ENCODE measurements around the gene LEMD1.

The LEMD1 gene

DNA sequence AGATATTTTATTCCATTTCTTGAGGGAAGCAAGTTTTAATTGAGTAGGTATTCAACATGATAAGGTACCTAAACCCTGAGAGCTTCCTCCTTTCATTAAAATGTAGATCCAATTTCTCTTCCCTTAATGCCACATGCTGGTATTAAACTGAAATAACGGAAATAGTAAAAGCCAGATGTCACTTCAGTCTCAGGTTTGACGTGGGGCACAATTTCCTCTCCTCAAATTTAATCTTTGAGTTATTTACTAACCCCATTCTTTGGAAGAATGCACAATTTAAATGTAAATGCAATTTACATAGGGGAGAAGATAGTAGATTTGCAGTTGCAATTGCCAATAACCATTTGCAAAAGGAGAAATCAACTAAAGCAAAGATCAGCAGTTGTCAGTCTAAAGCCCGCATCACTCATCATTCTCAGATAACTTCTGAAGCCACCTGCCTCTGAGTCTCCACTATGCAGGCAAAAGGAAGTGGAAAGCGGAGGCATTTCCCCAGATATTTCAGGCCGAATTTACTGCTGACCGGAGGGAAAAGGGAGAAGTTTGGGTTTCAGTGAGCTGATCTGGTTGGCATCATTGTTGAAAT, 2.1 kb upstream of the LEMD1 start:
- H2BK5ac ChIP-seq (ENCODE audit: low read length): no peak overlapping the region
- H2BK15ac ChIP-seq (ENCODE audit: low read length): no peak overlapping the region
- no peaks in the 10 kb centered on the region for H3K9me3 ChIP-seq (replicated peaks in 1 of 2; ENCODE audit: control insufficient read depth in 2 of 2, insufficient read depth in 1 of 2, low read depth in 1 of 2, low read length in 2 of 2)
- no peak overlapping the region for H2AFZ ChIP-seq (ENCODE audit: low read length)
- no peak overlapping the region for H3K27ac ChIP-seq (replicated peaks; ENCODE audit: low read length)
- no peak overlapping the region for H3K14ac ChIP-seq (ENCODE audit: low read length)
- H3K4me1 ChIP-seq (ENCODE audit: control insufficient read depth in 2 of 2, insufficient read depth in 1 of 2, low read depth in 1 of 2, low read length in 2 of 2): peaks cover 0 to 8% of the 10 kb centered on the region in 2 donors
- no peak overlapping the region for H3K9ac ChIP-seq (ENCODE audit: low read depth, low read length, poor library complexity)
- WGBS, 2 donors (ENCODE audit: extremely low coverage in 2 of 2, insufficient read length in 2 of 2, insufficient replicate concordance in 1 of 2): no CpG with 5 or more reads among the region's 6 CpGs
- DNase-seq (ENCODE audit: low spot score): no peak
- no peak overlapping the region for H4K91ac ChIP-seq (ENCODE audit: low read depth, low read length, poor library complexity)
- H2BK120ac ChIP-seq (ENCODE audit: low read depth, low read length): no peak overlapping the region
- H3K18ac ChIP-seq (ENCODE audit: low read length): no peak overlapping the region
- no peak overlapping the region for H2AK5ac ChIP-seq (ENCODE audit: low read depth, low read length)
- no peak overlapping the region for H3K4ac ChIP-seq (ENCODE audit: low read length)
- no peak overlapping the region for H2BK12ac ChIP-seq (ENCODE audit: low read length)
- H4K8ac ChIP-seq (ENCODE audit: low read depth, low read length): no peak overlapping the region
- H3K4me2 ChIP-seq (ENCODE audit: insufficient read depth, low read length, poor library complexity, severe bottlenecking): no peak overlapping the region
- H3K36me3 ChIP-seq (replicated peaks in 1 of 2; ENCODE audit: control insufficient read depth in 2 of 2, insufficient read depth in 2 of 2, low read length in 2 of 2): peaks cover 0 to under 1% of the 10 kb centered on the region in 2 donors
- no peak overlapping the region for H3K4me3 ChIP-seq (ENCODE audit: low read length in 2 of 2)
- H3K79me1 ChIP-seq (ENCODE audit: low read depth, low read length): no peaks in the 10 kb centered on the region
- peaks cover 0 to 71% (median 0%) of the 10 kb centered on the region in 3 experiments for H3K27me3 ChIP-seq (ENCODE audit: control insufficient read depth in 3 of 3, insufficient read depth in 3 of 3, low read depth in 1 of 3, low read length in 3 of 3)
- no peak overlapping the region for H3K23ac ChIP-seq (ENCODE audit: low read depth, low read length, poor library complexity)

DNA sequence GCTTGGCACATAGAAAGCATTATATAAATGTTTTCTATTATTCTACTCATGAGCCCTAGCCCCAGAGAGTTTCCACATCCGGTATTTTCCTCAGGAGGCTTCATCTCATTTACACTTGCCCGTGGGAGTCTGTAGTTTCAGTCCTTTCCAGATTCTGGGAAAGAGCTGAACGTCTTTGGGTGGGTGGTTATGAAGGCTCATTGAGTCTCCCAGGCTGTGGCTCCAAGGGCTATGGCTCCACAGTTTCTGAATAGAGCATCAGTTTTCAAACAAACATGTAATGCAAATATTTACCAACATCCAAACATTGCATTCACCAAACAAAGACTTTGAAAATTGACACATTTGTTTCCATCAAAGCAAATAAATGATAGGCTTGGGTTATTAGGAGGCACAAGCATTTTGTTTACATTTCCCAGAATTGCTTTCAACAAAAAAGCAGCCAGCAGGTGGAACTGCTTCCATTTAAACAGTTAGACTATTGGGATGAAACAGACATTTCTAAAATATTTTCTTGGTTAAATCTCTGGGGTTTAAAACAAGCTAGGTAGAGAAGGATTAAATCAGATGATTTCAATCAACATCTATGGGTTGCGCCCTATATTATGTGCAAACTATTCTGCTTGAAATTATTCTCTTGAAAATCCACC, 1.3 kb upstream of the LEMD1 start:
- Histone ChIP-seq H3K9me3 (replicated peaks in 1 of 2; ENCODE audit: control insufficient read depth in 2 of 2, insufficient read depth in 1 of 2, low read depth in 1 of 2, low read length in 2 of 2) (no peaks in the 10 kb centered on the region), H3K4me3 (ENCODE audit: low read length in 2 of 2) (no peak overlapping the region), H4K91ac (ENCODE audit: low read depth, low read length, poor library complexity) (no peak overlapping the region), H3K27ac (replicated peaks; ENCODE audit: low read length) (no peak overlapping the region), H3K23ac (ENCODE audit: low read depth, low read length, poor library complexity) (no peak overlapping the region), H3K4ac (ENCODE audit: low read length) (no peak overlapping the region), H3K27me3 (ENCODE audit: control insufficient read depth in 3 of 3, insufficient read depth in 3 of 3, low read depth in 1 of 3, low read length in 3 of 3) (peaks cover 0 to 63% (median 0%) of the 10 kb centered on the region in 3 experiments), H3K36me3 (replicated peaks in 1 of 2; ENCODE audit: control insufficient read depth in 2 of 2, insufficient read depth in 2 of 2, low read length in 2 of 2) (peaks cover 0 to 2% of the 10 kb centered on the region in 2 donors), H2BK5ac (ENCODE audit: low read length) (no peak overlapping the region), H4K8ac (ENCODE audit: low read depth, low read length) (no peak overlapping the region), H3K9ac (ENCODE audit: low read depth, low read length, poor library complexity) (no peak overlapping the region), H3K4me1 (ENCODE audit: control insufficient read depth in 2 of 2, insufficient read depth in 1 of 2, low read depth in 1 of 2, low read length in 2 of 2) (peaks cover 0 to 3% of the 10 kb centered on the region in 2 donors), H3K79me1 (ENCODE audit: low read depth, low read length) (no peaks in the 10 kb centered on the region), H2BK120ac (ENCODE audit: low read depth, low read length) (no peak overlapping the region), H2AK5ac (ENCODE audit: low read depth, low read length) (no peak overlapping the region), H2BK15ac (ENCODE audit: low read length) (no peak overlapping the region), H2BK12ac (ENCODE audit: low read length) (no peak overlapping the region), H3K4me2 (ENCODE audit: insufficient read depth, low read length, poor library complexity, severe bottlenecking) (no peak overlapping the region), H2AFZ (ENCODE audit: low read length) (no peak overlapping the region), H3K14ac (ENCODE audit: low read length) (no peak overlapping the region), H3K18ac (ENCODE audit: low read length) (no peak overlapping the region)
- whole genome bisulfite sequencing, 2 donors (ENCODE audit: extremely low coverage in 2 of 2, insufficient read length in 2 of 2, insufficient replicate concordance in 1 of 2): no CpG with 5 or more reads among the region's 4 CpGs
- DNase-seq (ENCODE audit: low spot score): no peak

DNA sequence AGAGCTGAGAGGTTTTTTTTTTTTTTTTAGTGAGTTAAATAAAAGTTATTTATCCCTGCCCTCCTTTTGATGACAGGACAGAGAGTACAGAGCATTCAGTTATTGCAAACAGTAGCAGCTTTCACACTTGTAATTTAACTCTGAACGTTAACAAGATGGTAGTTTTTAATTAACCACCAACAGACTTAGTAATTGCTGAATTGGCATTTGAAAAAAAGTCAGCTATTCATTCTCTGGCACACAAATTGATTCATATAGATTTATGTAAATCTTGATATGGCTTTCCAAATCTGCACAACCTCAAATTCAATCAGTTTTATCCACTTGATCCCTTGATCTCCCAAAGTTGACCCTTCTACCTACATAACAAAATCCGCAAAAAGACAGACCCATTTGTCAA, 918 bp downstream of the LEMD1 start:
- peaks cover 0 to 60% (median 0%) of the 10 kb centered on the region in 3 experiments for H3K27me3 ChIP-seq (ENCODE audit: control insufficient read depth in 3 of 3, insufficient read depth in 3 of 3, low read depth in 1 of 3, low read length in 3 of 3)
- H2BK5ac ChIP-seq (ENCODE audit: low read length): no peak overlapping the region
- H4K91ac ChIP-seq (ENCODE audit: low read depth, low read length, poor library complexity): no peak overlapping the region
- no peak overlapping the region for H2BK15ac ChIP-seq (ENCODE audit: low read length)
- no peak for DNase-seq (ENCODE audit: low spot score)
- no CpG with 5 or more reads among the region's 2 CpGs for WGBS, 2 donors (ENCODE audit: extremely low coverage in 2 of 2, insufficient read length in 2 of 2, insufficient replicate concordance in 1 of 2)
- no peak overlapping the region for H3K9ac ChIP-seq (ENCODE audit: low read depth, low read length, poor library complexity)
- H2BK120ac ChIP-seq (ENCODE audit: low read depth, low read length): no peak overlapping the region
- no peaks in the 10 kb centered on the region for H3K9me3 ChIP-seq (replicated peaks in 1 of 2; ENCODE audit: control insufficient read depth in 2 of 2, insufficient read depth in 1 of 2, low read depth in 1 of 2, low read length in 2 of 2)
- H3K14ac ChIP-seq (ENCODE audit: low read length): no peak overlapping the region
- no peak overlapping the region for H2AFZ ChIP-seq (ENCODE audit: low read length)
- no peak overlapping the region for H3K4me2 ChIP-seq (ENCODE audit: insufficient read depth, low read length, poor library complexity, severe bottlenecking)
- H3K4ac ChIP-seq (ENCODE audit: low read length): no peak overlapping the region
- H3K79me1 ChIP-seq (ENCODE audit: low read depth, low read length): no peaks in the 10 kb centered on the region
- no peak overlapping the region for H3K18ac ChIP-seq (ENCODE audit: low read length)
- no peak overlapping the region for H3K27ac ChIP-seq (replicated peaks; ENCODE audit: low read length)
- no peak overlapping the region for H2AK5ac ChIP-seq (ENCODE audit: low read depth, low read length)
- H3K4me3 ChIP-seq (ENCODE audit: low read length in 2 of 2): no peak overlapping the region
- H4K8ac ChIP-seq (ENCODE audit: low read depth, low read length): no peak overlapping the region
- peaks cover 0 to 3% of the 10 kb centered on the region in 2 donors for H3K4me1 ChIP-seq (ENCODE audit: control insufficient read depth in 2 of 2, insufficient read depth in 1 of 2, low read depth in 1 of 2, low read length in 2 of 2)
- H2BK12ac ChIP-seq (ENCODE audit: low read length): no peak overlapping the region
- peaks cover 0 to 11% of the 10 kb centered on the region in 2 donors for H3K36me3 ChIP-seq (replicated peaks in 1 of 2; ENCODE audit: control insufficient read depth in 2 of 2, insufficient read depth in 2 of 2, low read length in 2 of 2)
- H3K23ac ChIP-seq (ENCODE audit: low read depth, low read length, poor library complexity): no peak overlapping the region

DNA sequence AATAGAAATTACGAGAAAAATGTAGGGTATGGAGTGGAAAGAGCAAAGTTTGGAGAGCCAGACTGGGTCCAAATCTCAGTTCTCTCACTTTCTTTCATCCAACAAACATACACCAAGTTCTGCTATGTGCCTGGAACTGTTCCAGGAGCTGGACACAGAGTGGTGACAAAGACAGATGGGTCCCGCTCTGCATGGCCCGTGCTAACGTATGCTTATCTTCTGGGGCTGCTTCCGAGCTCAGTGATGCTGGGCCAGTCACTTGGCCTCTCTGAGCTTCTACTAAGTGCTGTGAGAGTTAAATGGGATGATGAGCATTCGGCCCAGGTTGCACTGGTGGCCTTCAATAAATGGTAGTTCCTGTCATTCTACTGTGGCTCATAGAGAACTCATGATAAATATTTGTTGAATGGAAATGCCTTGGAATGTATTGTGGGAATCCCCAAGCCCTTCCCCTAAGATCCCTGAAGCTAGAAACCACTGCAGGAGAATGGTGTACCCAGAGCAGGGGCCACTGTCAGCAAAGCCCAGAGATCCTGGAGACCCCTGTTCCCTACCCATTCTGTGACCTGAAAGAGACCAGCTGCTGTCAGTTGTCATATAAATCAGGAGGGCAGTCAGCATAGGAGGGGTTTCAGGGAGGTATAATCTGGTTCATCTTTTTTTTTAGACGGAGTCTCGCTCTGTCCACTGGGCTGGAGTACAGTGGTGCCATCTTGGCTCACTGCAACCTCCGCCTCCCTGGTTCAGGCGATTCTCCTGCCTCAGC, 3.8 kb downstream of the LEMD1 start:
- no peak overlapping the region for H2BK5ac ChIP-seq (ENCODE audit: low read length)
- H2BK12ac ChIP-seq (ENCODE audit: low read length): no peak overlapping the region
- H3K18ac ChIP-seq (ENCODE audit: low read length): no peak overlapping the region
- H2AK5ac ChIP-seq (ENCODE audit: low read depth, low read length): no peak overlapping the region
- H3K4me3 ChIP-seq (ENCODE audit: low read length in 2 of 2): no peak overlapping the region
- DNase-seq (ENCODE audit: low spot score): no peak
- WGBS, 2 donors (ENCODE audit: extremely low coverage in 2 of 2, insufficient read length in 2 of 2, insufficient replicate concordance in 1 of 2): no CpG with 5 or more reads among the region's 10 CpGs
- no peak overlapping the region for H4K91ac ChIP-seq (ENCODE audit: low read depth, low read length, poor library complexity)
- H3K4me1 ChIP-seq (ENCODE audit: control insufficient read depth in 2 of 2, insufficient read depth in 1 of 2, low read depth in 1 of 2, low read length in 2 of 2): no peaks in the 10 kb centered on the region
- no peak overlapping the region for H3K27ac ChIP-seq (replicated peaks; ENCODE audit: low read length)
- peaks cover 0 to 38% (median 0%) of the 10 kb centered on the region in 3 experiments for H3K27me3 ChIP-seq (ENCODE audit: control insufficient read depth in 3 of 3, insufficient read depth in 3 of 3, low read depth in 1 of 3, low read length in 3 of 3)
- H3K4ac ChIP-seq (ENCODE audit: low read length): no peak overlapping the region
- no peak overlapping the region for H2AFZ ChIP-seq (ENCODE audit: low read length)
- H2BK120ac ChIP-seq (ENCODE audit: low read depth, low read length): no peak overlapping the region
- H3K4me2 ChIP-seq (ENCODE audit: insufficient read depth, low read length, poor library complexity, severe bottlenecking): no peak overlapping the region
- no peak overlapping the region for H2BK15ac ChIP-seq (ENCODE audit: low read length)
- no peak overlapping the region for H4K8ac ChIP-seq (ENCODE audit: low read depth, low read length)
- peaks cover 0 to 11% of the 10 kb centered on the region in 2 donors for H3K36me3 ChIP-seq (replicated peaks in 1 of 2; ENCODE audit: control insufficient read depth in 2 of 2, insufficient read depth in 2 of 2, low read length in 2 of 2)
- no peak overlapping the region for H3K14ac ChIP-seq (ENCODE audit: low read length)
- H3K9ac ChIP-seq (ENCODE audit: low read depth, low read length, poor library complexity): no peak overlapping the region
- H3K23ac ChIP-seq (ENCODE audit: low read depth, low read length, poor library complexity): no peak overlapping the region
- no peaks in the 10 kb centered on the region for H3K9me3 ChIP-seq (replicated peaks in 1 of 2; ENCODE audit: control insufficient read depth in 2 of 2, insufficient read depth in 1 of 2, low read depth in 1 of 2, low read length in 2 of 2)
- no peaks in the 10 kb centered on the region for H3K79me1 ChIP-seq (ENCODE audit: low read depth, low read length)

Data from neuronal stem cell (in vitro differentiated cells).